HG02938 (cell line): ENCODE results near the gene METRNL.

Experiments
- ATAC-seq: cut with Tn5 transposase; IDR thresholded peaks from one replicate; pipeline ENCODE4 v1.9.1; 2021; ENCODE audit warnings: mild to moderate bottlenecking, moderate library complexity; ENCODE audit not compliant: unreplicated experiment

Gene METRNL

GRCh38 chr17:83089328-83090132 is 10.1 kb downstream of the METRNL start:
- no peak for ATAC-seq

DNA sequence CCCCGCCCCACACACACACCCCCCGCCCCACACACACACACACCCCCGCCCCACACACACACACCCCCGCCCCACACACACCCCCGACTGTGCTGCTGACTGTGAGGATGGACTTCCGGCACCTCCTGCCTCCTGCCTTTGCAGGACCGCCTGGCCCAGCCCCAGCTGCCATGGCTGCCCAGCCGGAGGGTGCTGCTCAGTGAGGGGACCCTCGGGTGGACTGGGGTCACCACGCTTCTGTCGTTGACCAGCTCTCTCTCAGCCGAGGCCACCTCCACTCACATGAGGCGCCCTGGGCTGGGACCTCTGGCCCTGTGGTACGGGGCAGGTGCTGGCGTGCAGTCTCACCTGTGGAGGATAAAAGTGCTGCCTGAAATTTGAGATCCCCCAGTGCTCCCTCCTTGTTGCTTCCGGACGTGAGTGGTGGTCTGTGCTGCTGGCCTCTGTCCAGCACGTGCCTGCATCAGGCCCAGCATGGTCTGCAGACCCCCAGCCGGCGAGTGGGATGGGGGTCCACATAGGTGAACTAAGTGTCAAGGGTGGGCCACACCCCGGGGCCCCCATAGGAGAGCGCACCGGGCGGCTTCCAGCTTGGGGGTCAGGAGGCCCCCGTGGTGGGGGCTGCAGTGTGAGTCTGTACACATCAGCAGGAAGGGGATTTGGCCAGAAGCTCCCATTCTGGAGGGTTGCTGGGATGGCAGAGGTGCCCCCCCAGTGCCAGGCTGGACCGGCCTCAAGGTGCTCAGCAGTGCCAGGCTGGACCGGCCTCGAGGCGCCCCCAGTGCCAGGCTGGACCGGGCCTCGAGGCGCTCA is 11.2 kb downstream of the METRNL start:
- no peak for ATAC-seq

GRCh38 chr17:83091257-83092141 is 12.1 kb downstream of the METRNL start:
- no peak for ATAC-seq

- ATAC-seq: no peak
These were observed 12.8 kb downstream of the METRNL start for GRCh38 chr17:83092186-83092585.

- no peak for ATAC-seq
These were observed 13.5 kb downstream of the METRNL start for GRCh38 chr17:83092931-83093330.

- ATAC-seq: no peak
These were observed 14.1 kb downstream of the METRNL start for GRCh38 chr17:83093506-83093905.

DNA sequence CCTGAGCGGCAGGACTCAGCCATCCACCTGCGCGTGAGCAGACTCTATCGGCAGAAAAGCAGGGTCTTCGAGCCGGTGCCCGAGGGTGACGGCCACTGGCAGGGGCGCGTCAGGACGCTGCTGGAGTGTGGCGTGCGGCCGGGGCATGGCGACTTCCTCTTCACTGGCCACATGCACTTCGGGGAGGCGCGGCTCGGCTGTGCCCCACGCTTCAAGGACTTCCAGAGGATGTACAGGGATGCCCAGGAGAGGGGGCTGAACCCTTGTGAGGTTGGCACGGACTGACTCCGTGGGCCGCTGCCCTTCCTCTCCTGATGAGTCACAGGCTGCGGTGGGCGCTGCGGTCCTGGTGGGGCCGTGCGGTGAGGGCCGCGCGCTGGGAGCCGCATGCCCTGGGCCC is 14.9 kb downstream of the METRNL start:
- no peak for ATAC-seq

DNA sequence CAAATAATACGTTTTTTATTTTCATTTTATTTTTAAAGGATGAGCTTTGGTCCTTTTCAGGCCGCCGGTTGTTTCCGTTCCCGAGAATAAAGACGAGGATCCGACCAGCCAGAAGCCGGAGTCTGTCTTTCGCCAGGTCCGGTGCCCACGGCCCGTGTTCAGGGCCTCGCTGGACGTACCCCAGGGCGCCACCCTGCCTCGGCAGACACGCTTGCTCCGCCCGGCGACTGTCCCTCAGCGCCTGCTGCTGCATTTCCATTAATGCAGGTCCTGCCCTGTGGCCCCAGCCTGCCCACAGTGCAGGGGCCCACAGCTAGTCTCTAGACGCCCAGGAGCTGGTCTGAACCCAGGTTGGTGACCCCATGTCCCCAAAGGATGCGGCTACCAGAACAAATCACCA is 15.6 kb downstream of the METRNL start:
- no peak for ATAC-seq

- ATAC-seq: no peak
These were observed 17.2 kb downstream of the METRNL start for GRCh38 chr17:83096401-83097224.

DNA sequence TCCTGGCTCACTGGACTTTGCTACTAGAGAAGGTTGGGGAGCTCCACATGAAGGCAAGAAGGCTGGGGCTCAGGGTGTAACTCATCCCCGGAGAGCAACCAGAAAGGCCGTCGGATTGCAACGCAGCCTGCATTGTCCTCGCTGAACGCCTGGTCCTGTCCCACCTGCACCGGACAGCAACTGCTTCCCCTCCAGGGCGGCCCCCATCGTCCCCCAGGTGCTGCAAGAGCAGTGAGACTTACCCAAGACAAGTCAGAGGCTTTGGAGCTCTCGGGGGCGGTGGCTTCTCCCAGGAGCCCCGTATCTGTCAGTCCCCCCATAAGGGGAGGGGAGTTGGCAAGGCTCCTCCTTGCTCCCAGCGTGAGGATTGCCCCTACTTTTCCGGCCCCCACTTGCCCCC is 18.4 kb downstream of the METRNL start:
- ATAC-seq: no peak

DNA sequence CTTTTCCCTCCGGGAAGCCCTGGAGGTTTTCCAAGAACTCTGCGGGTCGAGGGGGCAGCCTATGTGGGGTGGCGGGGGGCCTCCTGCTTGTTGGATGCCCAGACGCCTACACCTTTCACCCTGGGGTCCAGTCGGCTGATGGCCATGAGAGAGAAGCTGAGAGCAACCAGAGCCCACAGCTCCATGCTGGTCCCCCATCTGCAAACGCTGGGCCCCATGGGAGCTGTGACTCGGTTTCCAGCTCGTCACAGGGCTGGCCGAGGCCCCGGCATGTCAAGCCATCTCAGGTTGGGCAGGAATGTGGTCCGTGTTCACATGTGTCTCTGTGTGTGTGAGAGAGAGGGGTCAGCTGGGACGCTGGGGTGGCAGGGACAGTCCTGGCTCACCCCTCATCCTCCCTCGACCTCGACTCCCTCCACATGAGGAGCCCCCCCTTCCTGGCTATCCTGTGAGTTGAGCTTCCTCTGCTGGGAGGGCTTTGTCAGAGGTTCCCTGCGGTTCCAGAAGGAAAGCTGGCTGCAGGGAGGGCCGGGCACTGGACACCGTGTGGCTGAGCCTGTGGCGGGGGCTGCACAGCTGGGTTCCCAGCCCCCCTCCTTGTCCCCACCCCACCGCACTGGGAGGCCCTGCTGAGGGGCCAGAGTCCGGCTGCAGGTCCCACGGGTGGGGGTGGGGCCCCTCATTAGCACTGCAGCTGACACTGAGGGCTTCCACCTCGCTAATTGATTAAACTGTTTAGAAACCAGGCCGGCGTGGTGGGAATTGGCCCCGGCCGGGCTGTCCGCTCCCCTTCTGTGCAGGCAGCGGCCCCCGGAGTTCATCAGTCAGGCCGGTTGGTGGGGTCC is 19.1 kb downstream of the METRNL start:
- ATAC-seq: no peak

DNA sequence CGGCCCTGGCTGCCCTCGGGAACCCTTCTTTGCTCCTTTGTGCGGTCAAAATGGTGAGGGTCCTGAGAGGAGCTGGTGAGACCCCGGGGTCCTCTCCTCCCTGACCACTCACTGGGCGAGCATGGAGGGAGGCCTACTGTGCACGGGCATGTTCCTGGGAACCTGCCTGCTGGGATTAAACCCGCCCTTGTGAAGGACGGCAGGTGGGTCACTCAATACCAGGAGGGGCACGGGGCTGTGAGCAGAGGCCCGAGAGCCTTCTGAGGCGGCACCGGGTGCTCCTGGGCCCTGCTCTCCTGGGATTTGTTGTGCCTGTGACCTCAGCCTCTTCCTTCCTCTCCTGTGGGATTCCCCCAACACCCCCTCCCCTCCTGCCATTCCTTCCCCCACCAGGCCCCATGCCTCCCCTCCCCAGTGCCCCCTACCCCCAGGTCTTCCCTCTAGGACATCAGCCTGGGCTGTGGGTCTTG is 19.7 kb downstream of the METRNL start:
- ATAC-seq: no peak

DNA sequence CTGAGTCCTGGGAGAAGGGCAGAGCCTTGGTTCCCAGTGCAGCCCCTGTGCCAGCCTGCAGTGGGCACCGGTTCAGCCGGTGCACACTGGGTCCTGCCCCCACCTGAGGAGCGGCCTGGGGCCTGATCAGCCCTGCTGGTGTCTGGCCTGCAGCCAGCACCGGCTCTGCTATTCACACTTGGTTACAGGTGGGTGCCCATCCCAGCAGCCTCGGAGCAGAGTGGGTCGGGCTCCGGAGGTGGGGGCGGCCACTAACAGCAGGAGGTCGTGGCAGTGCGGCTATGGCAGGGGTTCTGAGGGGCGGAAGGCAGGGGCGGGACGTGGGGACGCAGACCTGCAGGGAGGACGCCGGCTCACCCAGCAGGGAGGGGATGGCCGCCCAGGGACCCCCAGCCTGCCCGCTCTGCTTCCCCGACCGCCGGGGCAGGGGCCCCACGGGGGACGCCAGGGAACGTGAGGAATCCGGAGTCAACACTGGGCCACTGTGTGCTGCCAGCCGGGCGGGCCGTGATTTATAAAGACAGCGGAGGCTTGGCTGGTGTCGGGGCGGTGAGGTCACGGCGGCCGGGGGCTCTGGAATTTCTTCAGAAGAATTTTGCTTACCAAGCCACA is 20.3 kb downstream of the METRNL start:
- no peak for ATAC-seq

GRCh38 chr17:83100220-83100852 is 20.9 kb downstream of the METRNL start:
- no peak for ATAC-seq

DNA sequence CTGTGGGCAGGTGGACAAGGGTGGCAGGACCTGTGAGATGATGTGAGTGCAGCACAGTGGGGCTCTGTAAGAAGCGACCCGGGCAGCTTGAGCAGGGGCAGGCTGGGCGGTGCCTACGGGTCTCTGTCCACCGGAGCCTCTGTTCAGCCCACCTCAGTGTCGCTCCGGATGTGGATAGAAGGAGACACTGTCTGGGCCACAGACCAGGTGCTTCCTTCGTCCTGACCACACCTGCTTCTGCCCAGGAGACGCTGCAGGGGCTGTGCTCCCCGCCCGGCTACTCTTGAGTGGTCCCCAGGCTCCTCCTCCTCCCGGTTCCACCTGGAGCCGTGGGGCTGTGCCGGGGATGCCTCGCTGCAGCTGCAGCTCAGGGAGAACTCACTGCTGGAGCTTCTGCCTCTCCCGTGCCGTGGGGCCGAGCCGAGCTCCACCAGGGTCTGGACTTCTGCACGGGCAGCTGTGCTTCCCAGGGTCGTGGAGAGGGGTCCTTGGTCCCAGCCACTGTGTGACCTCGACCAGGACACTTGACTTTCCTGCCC is 21.5 kb downstream of the METRNL start:
- no peak for ATAC-seq

GRCh38 chr17:83101805-83102480 is 22.5 kb downstream of the METRNL start:
- ATAC-seq: no peak

GRCh38 chr17:83103200-83103942 is 24.0 kb downstream of the METRNL start:
- ATAC-seq: no peak
